HepG2 (cell line): Measurements from ENCODE around the gene CXXC5. TPM values are rescaled to one million over a fixed set of nuclear protein-coding genes. Genes with fewer than 3 reads are reported as not detected.

Experiments
- ATF5 ChIP-seq: sonication (generic); formaldehyde crosslinking; IDR thresholded peaks from 2 replicates; pipeline ENCODE4 v1.4.0; 2020; ENCODE audit warnings: mild to moderate bottlenecking, low read depth, missing genetic modification reagents
- BCL6 ChIP-seq: IDR thresholded peaks from 2 replicates; pipeline ENCODE4 v1.6.1; 2016; ENCODE audit warnings: missing genetic modification reagents, missing compliant biosample characterization
- CBFB ChIP-seq: sonication (generic); formaldehyde crosslinking; IDR thresholded peaks from 2 replicates; pipeline ENCODE4 v1.4.0; 2020; ENCODE audit warnings: missing genetic modification reagents
- ESRRA ChIP-seq: sonication (generic); formaldehyde crosslinking; IDR thresholded peaks from 2 replicates; pipeline ENCODE4 v1.5.1; 2020; ENCODE audit warnings: mild to moderate bottlenecking, low read depth, missing genetic modification reagents
- HIC2 ChIP-seq: sonication (generic); formaldehyde crosslinking; IDR thresholded peaks from 2 replicates; pipeline ENCODE4 v1.9.0; 2022; ENCODE audit warnings: low read depth, missing genetic modification reagents
- IRX3 ChIP-seq: sonication (generic); formaldehyde crosslinking; IDR thresholded peaks from 2 replicates; pipeline ENCODE4 v1.8.1; 2023; ENCODE audit warnings: mild to moderate bottlenecking, low read depth, missing genetic modification reagents, borderline replicate concordance
- ISL2 ChIP-seq: sonication (generic); formaldehyde crosslinking; IDR thresholded peaks from 2 replicates; pipeline ENCODE4 v1.5.0; 2020; ENCODE audit warnings: missing genetic modification reagents
- ISX ChIP-seq: sonication (generic); formaldehyde crosslinking; conservative IDR thresholded peaks from 2 replicates; pipeline ENCODE4 v1.5.0; 2020; ENCODE audit warnings: missing genetic modification reagents
- KDM4B ChIP-seq: sonication (generic); formaldehyde crosslinking; IDR thresholded peaks from 2 replicates; pipeline ENCODE4 v1.4.0; 2020; ENCODE audit warnings: missing genetic modification reagents
- MED1 ChIP-seq: sonication (generic); formaldehyde crosslinking; IDR thresholded peaks from 2 replicates; pipeline ENCODE4 v1.4.0; 2020; ENCODE audit warnings: missing genetic modification reagents
- MTA1 ChIP-seq: sonication (generic); formaldehyde crosslinking; IDR thresholded peaks from 2 replicates; pipeline ENCODE4 v1.4.0; 2020; ENCODE audit warnings: missing genetic modification reagents, mild to moderate bottlenecking, borderline replicate concordance
- NFKB2 ChIP-seq: sonication (generic); formaldehyde crosslinking; IDR thresholded peaks from 2 replicates; pipeline ENCODE4 v1.4.0; 2020; ENCODE audit warnings: missing genetic modification reagents, borderline replicate concordance
- ONECUT2 ChIP-seq: sonication (generic); formaldehyde crosslinking; IDR thresholded peaks from 2 replicates; pipeline ENCODE4 v1.4.0; 2020; ENCODE audit warnings: missing genetic modification reagents
- PLRG1 ChIP-seq: fragments of 450-650 bp; conservative IDR thresholded peaks from 2 replicates; pipeline ENCODE4 v1.6.1; 2016
- SPEN ChIP-seq: sonication (generic); formaldehyde crosslinking; IDR thresholded peaks from 2 replicates; pipeline ENCODE4 v1.5.1; 2020; ENCODE audit warnings: low read depth, mild to moderate bottlenecking, missing genetic modification reagents
- THAP9 ChIP-seq: sonication (generic); formaldehyde crosslinking; IDR thresholded peaks from 2 replicates; pipeline ENCODE4; 2020; ENCODE audit warnings: missing genetic modification reagents, mild to moderate bottlenecking, borderline replicate concordance
- YY1 ChIP-seq: IDR thresholded peaks from 2 replicates; pipeline ENCODE4 v1.6.1; 2011; ENCODE audit warnings: low read length, low read depth, moderate library complexity, mild to moderate bottlenecking; ENCODE audit not compliant: insufficient read depth, insufficient replicate concordance
- ZBTB42 ChIP-seq: sonication (generic); formaldehyde crosslinking; IDR thresholded peaks from 2 replicates; pipeline ENCODE4 v1.5.0; 2020; ENCODE audit warnings: mild to moderate bottlenecking, missing genetic modification reagents
- ZFY ChIP-seq: sonication (generic); formaldehyde crosslinking; IDR thresholded peaks from 2 replicates; pipeline ENCODE4 v1.4.0; 2020; ENCODE audit warnings: missing genetic modification reagents
- ZMYM2 ChIP-seq: sonication (generic); formaldehyde crosslinking; IDR thresholded peaks from 2 replicates; pipeline ENCODE4 v1.8.0; 2022; ENCODE audit warnings: mild to moderate bottlenecking, missing genetic modification reagents
- polyA plus RNA-seq, 8 experiments: library from polyadenylated mRNA; depleted of rRNA in 3 of 8; stranded (reverse) in 7 of 8; unstranded in 1 of 8; fragments of >200 nt; fragmentation: Illumina TruSeq in 4 of 8; extraction: Trizol in 4 of 8; gene quantifications; 2 replicates each; pipeline versions ENCODE4 v1.2.1 to v1.2.3, GENCODE V29; 2011 to 2016; ENCODE audit warnings: low read depth in 4 of 8, missing spikeins in 1 of 8, mixed read lengths in 1 of 8; ENCODE audit not compliant: insufficient read depth in 1 of 8
- total RNA-seq, 5 experiments: library from RNA; depleted of rRNA; stranded (reverse); fragments of >200 nt; fragmentation: Illumina TruSeq; extraction: Trizol; gene quantifications; 2 replicates each; pipeline ENCODE4 v1.2.3, GENCODE V29; 2016; ENCODE audit warnings: low read depth in 1 of 5
- TF ChIP-seq, protein P1 (sequence below): sonication (generic); formaldehyde crosslinking; IDR thresholded peaks from 2 replicates; pipeline ENCODE4 v1.8.1; 2022; ENCODE audit warnings: low read depth, mild to moderate bottlenecking, missing genetic modification reagents

CXXC5 gene
- total and polyA plus RNA-seq, 2 of the 13 experiments (the other 11 are each of a cell fraction or from before 2014, with no cell fraction given) = 32.3 to 33.0 TPM

DNA sequence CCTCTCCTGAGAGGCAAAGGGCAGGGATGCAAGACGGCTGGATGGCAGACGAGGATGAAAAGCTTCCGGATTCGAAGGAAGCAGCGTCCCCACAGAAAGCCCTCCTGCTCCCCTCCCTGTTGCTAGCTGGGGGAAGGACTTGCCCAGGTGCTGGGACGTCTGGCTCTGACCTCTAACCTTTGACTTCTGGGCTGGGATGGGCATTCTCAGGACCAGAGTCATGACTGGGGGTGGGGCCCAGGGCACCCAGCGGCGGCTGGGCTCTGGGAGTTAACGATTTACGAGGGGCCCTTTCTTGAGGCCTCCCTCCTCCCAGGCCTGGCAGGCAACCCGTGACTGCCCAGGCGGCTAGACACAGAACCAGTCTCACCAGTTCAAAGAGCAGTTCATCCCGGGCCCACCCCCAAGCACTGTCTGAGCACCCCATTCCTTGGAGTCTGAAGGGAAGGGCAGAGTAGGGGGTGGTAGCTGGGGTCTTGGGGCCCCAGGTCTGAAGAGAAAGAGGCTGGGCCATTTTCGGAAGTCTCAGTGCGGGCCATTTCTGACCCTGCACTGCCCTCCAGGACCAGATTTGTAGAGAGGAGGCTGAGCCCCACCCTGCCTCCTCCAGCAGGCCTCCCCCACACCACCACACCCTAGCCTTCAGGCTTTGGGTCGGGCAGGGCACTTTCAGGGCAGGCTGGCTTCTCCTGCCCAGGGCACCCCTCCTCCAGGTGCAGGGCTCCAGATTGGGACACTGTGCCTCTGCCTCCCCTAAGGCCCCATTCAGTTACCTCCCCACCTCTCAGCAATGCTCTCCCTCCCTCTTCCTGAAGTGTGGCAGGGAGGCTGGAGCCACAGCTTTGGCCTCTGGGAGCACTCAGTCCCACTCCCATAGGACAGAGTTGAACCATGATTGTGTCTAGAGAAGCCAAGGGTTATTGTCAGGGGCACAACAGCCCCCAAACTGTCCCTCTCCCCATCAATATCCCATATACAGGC, 5.0 kb upstream of the CXXC5 start (continued):
- TF ChIP-seq THAP9 (CRISPR knock-in tag) (peak; percentile 65; the same call in 1 of the 2 replicates), KDM4B (CRISPR knock-in tag) (no peak), ESRRA (CRISPR knock-in tag) (no peak), ATF5 (no peak), ISL2 (peak; percentile 39), PLRG1 (no peak), MTA1 (peak; percentile 83; the same call in 1 of the 2 replicates), BCL6 (CRISPR knock-in tag) (peak; percentile 58; the same call in 1 of the 2 replicates), HIC2 (peak; percentile 95), ZMYM2 (CRISPR knock-in tag) (0 out of 2 replicates have a peak, but pooled peaks have one; percentile 36), IRX3 (CRISPR knock-in tag) (0 out of 2 replicates have a peak, but pooled peaks have one; percentile 55), ZBTB42 (no peak), NFKB2 (0 out of 2 replicates have a peak, but pooled peaks have one; percentile 68), ZFY (peak; percentile 63), ONECUT2 (CRISPR knock-in tag) (0 out of 2 replicates have a peak, but pooled peaks have one; percentile 13), CBFB (0 out of 2 replicates have a peak, but pooled peaks have one; percentile 1), YY1 (peak; percentile 27), ISX (CRISPR knock-in tag) (no peak), MED1 (CRISPR knock-in tag) (peak; percentile 68), SPEN (CRISPR knock-in tag) (peak; percentile 83)
- TF ChIP-seq, protein P1, sequence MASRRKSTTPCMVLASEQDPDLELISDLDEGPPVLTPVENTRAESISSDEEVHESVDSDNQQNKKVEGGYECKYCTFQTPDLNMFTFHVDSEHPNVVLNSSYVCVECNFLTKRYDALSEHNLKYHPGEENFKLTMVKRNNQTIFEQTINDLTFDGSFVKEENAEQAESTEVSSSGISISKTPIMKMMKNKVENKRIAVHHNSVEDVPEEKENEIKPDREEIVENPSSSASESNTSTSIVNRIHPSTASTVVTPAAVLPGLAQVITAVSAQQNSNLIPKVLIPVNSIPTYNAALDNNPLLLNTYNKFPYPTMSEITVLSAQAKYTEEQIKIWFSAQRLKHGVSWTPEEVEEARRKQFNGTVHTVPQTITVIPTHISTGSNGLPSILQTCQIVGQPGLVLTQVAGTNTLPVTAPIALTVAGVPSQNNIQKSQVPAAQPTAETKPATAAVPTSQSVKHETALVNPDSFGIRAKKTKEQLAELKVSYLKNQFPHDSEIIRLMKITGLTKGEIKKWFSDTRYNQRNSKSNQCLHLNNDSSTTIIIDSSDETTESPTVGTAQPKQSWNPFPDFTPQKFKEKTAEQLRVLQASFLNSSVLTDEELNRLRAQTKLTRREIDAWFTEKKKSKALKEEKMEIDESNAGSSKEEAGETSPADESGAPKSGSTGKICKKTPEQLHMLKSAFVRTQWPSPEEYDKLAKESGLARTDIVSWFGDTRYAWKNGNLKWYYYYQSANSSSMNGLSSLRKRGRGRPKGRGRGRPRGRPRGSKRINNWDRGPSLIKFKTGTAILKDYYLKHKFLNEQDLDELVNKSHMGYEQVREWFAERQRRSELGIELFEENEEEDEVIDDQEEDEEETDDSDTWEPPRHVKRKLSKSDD = peak; percentile 83
